H1 (cell line): ENCODE results near the gene TOMM5. TPM values are rescaled to one million over a fixed set of nuclear protein-coding genes. Genes with fewer than 3 reads are reported as not detected.

Source experiments
- CTCF ChIA-PET: fragments of 300-600 bp; sonication (Branson Sonifier 250); formaldehyde crosslinking; loops from one replicate; lab custom pipeline; 2021; ENCODE audit not compliant: partially characterized antibody; lab: Charles Lee
- POLR2A ChIA-PET: fragments of 300-600 bp; sonication (Branson Sonifier 250); formaldehyde crosslinking; loops from one replicate; lab custom pipeline; 2021; ENCODE audit warnings: inconsistent platforms; ENCODE audit not compliant: partially characterized antibody; lab: Charles Lee
- DNase-seq, 2 experiments: peaks; one replicate each; pipeline versions ENCODE4 v3.0.0 to v3.0.0-alpha.2; 2010 to 2022; ENCODE audit warnings: low spot score in 2 of 2, low read depth in 1 of 2, mixed read lengths in 1 of 2
- FAIRE-seq: peaks from 2 replicates; lab custom pipeline; 2011; peaks lifted over from hg19 to GRCh38; lab: Jason Lieb, UNC
- H2AFZ ChIP-seq: 2 replicates; pipeline ENCODE4 v1.8.1; 2012; ENCODE audit warnings: low read length, inconsistent platforms
- H2AK5ac ChIP-seq: 2 replicates; pipeline ENCODE4 v1.6.1; 2013; ENCODE audit warnings: low read depth, low read length
- H2BK120ac ChIP-seq: replicated peaks from 2 replicates; pipeline ENCODE3; 2013; ENCODE audit warnings: low read depth, low read length, inconsistent platforms
- H2BK12ac ChIP-seq: 2 replicates; pipeline ENCODE4 v1.6.1; 2013; ENCODE audit warnings: low read depth, low read length
- H2BK15ac ChIP-seq: 2 replicates; pipeline ENCODE4 v1.6.1; 2013; ENCODE audit warnings: low read length
- H2BK20ac ChIP-seq: 2 replicates; pipeline ENCODE4 v1.6.1; 2013; ENCODE audit warnings: low read length
- H2BK5ac ChIP-seq: 2 replicates; pipeline ENCODE4 v1.6.1; 2013; ENCODE audit warnings: low read depth, low read length
- H3K14ac ChIP-seq: 2 replicates; pipeline ENCODE4 v1.6.1; 2013; ENCODE audit warnings: inconsistent platforms; ENCODE audit not compliant: insufficient read length
- H3K18ac ChIP-seq: 2 replicates; pipeline ENCODE4 v1.6.1; 2013; ENCODE audit warnings: low read length; ENCODE audit errors: extremely low read depth
- H3K23ac ChIP-seq: 2 replicates; pipeline ENCODE4 v1.6.1; 2013; ENCODE audit warnings: inconsistent platforms; ENCODE audit not compliant: insufficient read length
- H3K23me2 ChIP-seq: 2 replicates; pipeline ENCODE4 v1.6.1; 2013; ENCODE audit warnings: low read depth, low read length
- H3K27ac ChIP-seq: 2 replicates; pipeline ENCODE4 v1.6.1; 2011; ENCODE audit warnings: low read depth, low read length, inconsistent platforms
- H3K27me3 ChIP-seq, 4 experiments: replicated peaks in 1 of 4; 1 replicate in 1 of 4; 2 replicates in 3 of 4; pipeline versions ENCODE4 v1.6.1 to v1.8.1; 2011 to 2013; ENCODE audit warnings: low read length in 3 of 4, mild to moderate bottlenecking in 3 of 4, inconsistent platforms in 2 of 4, mixed read lengths in 2 of 4, moderate library complexity in 1 of 4; ENCODE audit not compliant: control insufficient read depth in 3 of 4, insufficient read depth in 3 of 4; ENCODE audit errors: extremely low read depth in 1 of 4
- H3K36me3 ChIP-seq, 4 experiments: 2 replicates each; pipeline versions ENCODE4 v1.6.1 to v1.8.1; 2011 to 2013; ENCODE audit warnings: mild to moderate bottlenecking in 4 of 4, low read length in 3 of 4, moderate library complexity in 2 of 4, control low read depth in 1 of 4, inconsistent platforms in 1 of 4; ENCODE audit not compliant: insufficient read depth in 4 of 4, control insufficient read depth in 2 of 4
- H3K4ac ChIP-seq: replicated peaks from 2 replicates; pipeline ENCODE3; 2013; ENCODE audit warnings: low read length, low read depth, mixed read lengths, inconsistent platforms; ENCODE audit not compliant: insufficient read length
- H3K4me1 ChIP-seq, 4 experiments: replicated peaks in 1 of 4; 1 replicate in 1 of 4; 2 replicates in 3 of 4; pipeline versions ENCODE4 v1.6.1 to v1.8.1; 2011 to 2013; ENCODE audit warnings: low read length in 3 of 4, inconsistent platforms in 2 of 4, mixed read lengths in 1 of 4; ENCODE audit not compliant: insufficient read depth in 4 of 4, control insufficient read depth in 3 of 4
- H3K4me2 ChIP-seq, 2 experiments: 2 replicates each; pipeline versions ENCODE4 v1.6.1 to v1.8.1; 2011 to 2013; ENCODE audit warnings: low read depth in 2 of 2, low read length in 2 of 2, control low read depth in 1 of 2, inconsistent platforms in 1 of 2, mild to moderate bottlenecking in 1 of 2; ENCODE audit not compliant: insufficient read depth in 1 of 2
- H3K4me3 ChIP-seq, 4 experiments: fragments of 200-600, 300-600 bp in 1 of 4; sonication (generic), shearing (Covaris generic), sonication (Bioruptor Twin) in 1 of 4; 2 replicates each; pipeline versions ENCODE4 v1.5.1 to v1.8.1; 2011 to 2016; ENCODE audit warnings: low read length in 4 of 4, low read depth in 3 of 4, control low read depth in 2 of 4, inconsistent platforms in 2 of 4, mild to moderate bottlenecking in 2 of 4, mixed read lengths in 1 of 4, moderate library complexity in 1 of 4; ENCODE audit not compliant: insufficient read depth in 2 of 4; ENCODE audit errors: extremely low read depth in 1 of 4
- H3K56ac ChIP-seq: replicated peaks from 2 replicates; pipeline ENCODE3; 2013; ENCODE audit warnings: low read depth, mild to moderate bottlenecking, mixed read lengths, low read length, inconsistent platforms; ENCODE audit not compliant: insufficient read length
- H3K79me1 ChIP-seq: 2 replicates; pipeline ENCODE4 v1.6.1; 2013; ENCODE audit warnings: low read depth, low read length, control low read depth
- H3K79me2 ChIP-seq, 2 experiments: 2 replicates each; pipeline versions ENCODE4 v1.6.1 to v1.8.1; 2012 to 2013; ENCODE audit warnings: low read length in 2 of 2, mild to moderate bottlenecking in 2 of 2, inconsistent platforms in 1 of 2; ENCODE audit not compliant: insufficient read depth in 2 of 2, control insufficient read depth in 1 of 2
- H3K9ac ChIP-seq, 4 experiments: replicated peaks in 1 of 4; 1 replicate in 1 of 4; 2 replicates in 3 of 4; pipeline versions ENCODE4 v1.6.1 to v1.8.1; 2011 to 2013; ENCODE audit warnings: low read depth in 3 of 4, low read length in 3 of 4, control low read depth in 2 of 4, mild to moderate bottlenecking in 2 of 4, moderate library complexity in 2 of 4, inconsistent platforms in 1 of 4; ENCODE audit errors: extremely low read depth in 1 of 4
- H3K9me3 ChIP-seq, 2 experiments: 2 replicates each; pipeline versions ENCODE4 v1.6.1 to v1.8.1; 2012 to 2013; ENCODE audit warnings: mild to moderate bottlenecking in 2 of 2, moderate library complexity in 2 of 2, control low read depth in 1 of 2, inconsistent platforms in 1 of 2, low read depth in 1 of 2, low read length in 1 of 2, mixed read lengths in 1 of 2; ENCODE audit not compliant: insufficient read depth in 2 of 2
- H4K20me1 ChIP-seq, 2 experiments: replicated peaks in 1 of 2; 2 replicates each; pipeline versions ENCODE3 to v1.8.1; 2011 to 2013; ENCODE audit warnings: inconsistent platforms in 2 of 2, low read length in 2 of 2, mild to moderate bottlenecking in 1 of 2; ENCODE audit not compliant: insufficient read depth in 2 of 2, control insufficient read depth in 1 of 2
- H4K5ac ChIP-seq: 2 replicates; pipeline ENCODE4 v1.6.1; 2013; ENCODE audit warnings: low read length, low read depth, mixed read lengths, inconsistent platforms; ENCODE audit not compliant: insufficient read length
- H4K8ac ChIP-seq: 2 replicates; pipeline ENCODE4 v1.8.0; 2013; ENCODE audit warnings: mild to moderate bottlenecking, moderate library complexity, low read length, inconsistent platforms; ENCODE audit not compliant: insufficient read depth; ENCODE audit errors: extremely low read depth
- H4K91ac ChIP-seq: replicated peaks from 2 replicates; pipeline ENCODE3; 2013; ENCODE audit warnings: low read length, mixed read lengths, inconsistent platforms; ENCODE audit not compliant: insufficient read length
- CHD2 ChIP-seq: IDR thresholded peaks from 2 replicates; pipeline ENCODE4 v1.6.1; 2012; ENCODE audit warnings: low read length, improper control_type of control experiment
- EGR1 ChIP-seq: IDR thresholded peaks from 2 replicates; pipeline ENCODE4 v1.6.1; 2011; ENCODE audit warnings: low read depth, low read length, borderline replicate concordance
- FOSL1 ChIP-seq: IDR thresholded peaks from 2 replicates; pipeline ENCODE4 v1.6.1; 2011; ENCODE audit warnings: mild to moderate bottlenecking, low read depth, low read length, moderate library complexity; ENCODE audit not compliant: insufficient read depth
- HDAC2 ChIP-seq, 2 experiments: fragments of 300-600 bp in 1 of 2; sonication (generic) in 1 of 2; IDR thresholded peaks; 2 replicates each; pipeline ENCODE4 v1.6.1; 2011 to 2012; ENCODE audit warnings: low read depth in 2 of 2, low read length in 2 of 2, mild to moderate bottlenecking in 2 of 2, moderate library complexity in 2 of 2, borderline replicate concordance in 1 of 2, inconsistent platforms in 1 of 2
- JUND ChIP-seq: IDR thresholded peaks from 2 replicates; pipeline ENCODE4 v1.6.1; 2011; ENCODE audit warnings: mild to moderate bottlenecking, improper control_type of control experiment, low read length
- KDM1A ChIP-seq: fragments of 200-600, 300-600 bp; sonication (generic); IDR thresholded peaks from 2 replicates; pipeline ENCODE4 v1.7.1; 2016; ENCODE audit warnings: mild to moderate bottlenecking, low read length, borderline replicate concordance
- KDM5A ChIP-seq: fragments of 200-600 bp; IDR thresholded peaks from 2 replicates; pipeline ENCODE4 v1.7.1; 2012; ENCODE audit warnings: mild to moderate bottlenecking, low read length, inconsistent platforms, mixed read lengths
- NANOG ChIP-seq: IDR thresholded peaks from 2 replicates; pipeline ENCODE4 v1.6.1; 2011; ENCODE audit warnings: low read length, low read depth, mild to moderate bottlenecking, inconsistent platforms; ENCODE audit not compliant: insufficient read depth, poor library complexity, severe bottlenecking
- POLR2A ChIP-seq, 2 experiments: IDR thresholded peaks; 1 replicate in 1 of 2; 2 replicates in 1 of 2; pipeline ENCODE4 v1.6.1; 2011; ENCODE audit warnings: low read depth in 2 of 2, low read length in 2 of 2, mild to moderate bottlenecking in 2 of 2; ENCODE audit errors: control extremely low read depth in 1 of 2
- RAD21 ChIP-seq, 2 experiments: IDR thresholded peaks in 1 of 2; conservative IDR thresholded peaks in 1 of 2; 2 replicates each; pipeline ENCODE4 v1.6.1; 2011; ENCODE audit warnings: low read depth in 2 of 2, low read length in 2 of 2, improper control_type of control experiment in 1 of 2, inconsistent platforms in 1 of 2, mild to moderate bottlenecking in 1 of 2, moderate library complexity in 1 of 2
- RFX5 ChIP-seq: IDR thresholded peaks from 2 replicates; pipeline ENCODE4 v1.6.1; 2011; ENCODE audit warnings: low read depth, low read length, improper control_type of control experiment, borderline replicate concordance
- SUZ12 ChIP-seq: fragments of 200-600 bp; sonication (generic); IDR thresholded peaks from 2 replicates; pipeline ENCODE4 v1.6.1; 2012; ENCODE audit warnings: mild to moderate bottlenecking, inconsistent platforms, low read length, moderate library complexity, mixed read lengths
- TEAD4 ChIP-seq: IDR thresholded peaks from 2 replicates; pipeline ENCODE4 v1.6.1; 2012; ENCODE audit warnings: low read depth, low read length, inconsistent platforms, mixed read lengths
- WGBS, 2 experiments: shearing (Covaris generic) in 1 of 2; methylation state at CpG; one replicate each; pipeline versions ENCODE4 v1.1.6 to v1.1.7; 2013 to 2015; ENCODE audit warnings: low lambda C conversion rate in 2 of 2, mixed read lengths in 2 of 2, inconsistent platforms in 1 of 2, low coverage in 1 of 2, missing lambda C conversion rate in 1 of 2; ENCODE audit not compliant: insufficient replicate concordance in 2 of 2, insufficient coverage in 1 of 2, insufficient read length in 1 of 2; ENCODE audit errors: extremely low coverage in 1 of 2, missing lambda C conversion rate in 1 of 2; 5-methylcytosine and 5-hydroxymethylcytosine counted together
- polyA plus RNA-seq, 7 experiments: library from polyadenylated mRNA; depleted of rRNA in 3 of 7; stranded (reverse) in 5 of 7; unstranded in 2 of 7; fragments of >200 nt in 5 of 7; fragments of 200-250 nt in 2 of 7; gene quantifications; 1 replicate in 5 of 7; 2 replicates in 1 of 7; 4 replicates in 1 of 7; pipeline versions ENCODE4 v1.2.1 to v1.2.3, GENCODE V29; 2011 to 2013; ENCODE audit warnings: missing spikeins in 2 of 7, mixed read lengths in 2 of 7
- total RNA-seq: library from RNA; stranded (reverse); fragmentation: NEBNext Ultra II Directional; extraction: Animal tissue kit (Norgen Biotek cat#: 25700); gene quantifications from 2 replicates; pipeline ENCODE4 v1.2.1, GENCODE V29; 2021

Gene TOMM5
- total and polyA plus RNA-seq, 2 of the 8 experiments (the other 6 are each of a cell fraction or from before 2014, with no cell fraction given): 171 to 174 TPM

DNA sequence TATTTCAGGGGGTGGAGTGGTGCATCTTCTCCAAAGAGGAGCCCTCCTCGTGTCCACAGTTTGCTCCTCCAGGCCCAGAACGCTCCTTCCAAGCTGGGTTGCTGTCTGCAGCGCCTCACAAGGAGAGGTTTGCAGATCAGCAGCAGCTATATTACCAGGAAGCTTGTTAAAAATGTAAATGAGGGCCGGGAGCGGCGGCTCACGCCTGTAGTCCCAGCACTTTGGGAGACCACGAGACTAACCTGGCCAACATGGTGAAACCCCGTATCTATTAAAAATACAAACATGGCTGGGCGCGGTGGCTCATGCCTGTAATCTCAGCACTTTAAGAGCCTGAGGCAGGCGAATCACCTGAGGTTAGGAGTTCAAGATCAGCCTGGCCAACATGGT lies 33.4 kb upstream of the TOMM5 start:
- H4K5ac ChIP-seq: no peak overlapping the region
- H3K4me1 ChIP-seq: peaks cover 0 to 3% (median 2%) of the 10 kb centered on the region in 4 experiments; a peak in 4 of 7 replicates
- no peaks in the 10 kb centered on the region for H4K20me1 ChIP-seq
- H3K36me3 ChIP-seq: no peaks in the 10 kb centered on the region
- H4K8ac ChIP-seq: no peak overlapping the region
- POLR2A ChIA-PET: interaction anchor here (1.3 kb wide), 1 partner anchor 14 kb away, joined by 3 read pairs; no protein-coding TSS in a partner anchor
- H3K4me2 ChIP-seq: no peak overlapping the region
- H3K9me3 ChIP-seq: no peaks in the 10 kb centered on the region
- no peak overlapping the region for H4K91ac ChIP-seq
- no peak for TF ChIP-seq NANOG
- TF ChIP-seq SUZ12: no peak
- no peak for TF ChIP-seq HDAC2 (IDR thresholded peaks at IDR 0.05; ENCODE audit: borderline replicate concordance in 1 of 2, low read depth in 2 of 2, low read length in 2 of 2)
- TF ChIP-seq CHD2: no peak
- TF ChIP-seq FOSL1: no peak
- no peak for TF ChIP-seq EGR1
- TF ChIP-seq KDM1A: no peak
- no peak for TF ChIP-seq JUND
- no peak for TF ChIP-seq RAD21 (IDR thresholded peaks at IDR 0.05 in 1 of 2, conservative IDR thresholded peaks at IDR 0.05 in 1 of 2; ENCODE audit: low read depth in 2 of 2, low read length in 2 of 2)
- no peak for TF ChIP-seq TEAD4
- TF ChIP-seq RFX5: no peak
- no peak for TF ChIP-seq KDM5A
- no peak for TF ChIP-seq POLR2A (IDR thresholded peaks at IDR 0.05; ENCODE audit: control extremely low read depth in 1 of 2, low read depth in 2 of 2, low read length in 2 of 2)
- no peaks in the 10 kb centered on the region for H3K23me2 ChIP-seq
- no peak overlapping the region for H3K4me3 ChIP-seq
- 89% methylated on average over 12 of the region's 12 CpGs; no CpG with 5 or more reads in 1 of the 2 experiments for WGBS, 2 experiments
- no peaks in the 10 kb centered on the region for H3K79me2 ChIP-seq
- H2BK15ac ChIP-seq: no peak overlapping the region
- no peak overlapping the region for H2BK12ac ChIP-seq
- H3K14ac ChIP-seq: no peak overlapping the region
- H3K27me3 ChIP-seq: no peaks in the 10 kb centered on the region
- H2AFZ ChIP-seq: no peak overlapping the region
- no peak overlapping the region for H3K27ac ChIP-seq
- H3K56ac ChIP-seq: no peak overlapping the region
- no peak overlapping the region for H2BK20ac ChIP-seq
- no peaks in the 10 kb centered on the region for H3K79me1 ChIP-seq
- no peak overlapping the region for H2BK5ac ChIP-seq
- H3K9ac ChIP-seq: no peak overlapping the region
- H3K23ac ChIP-seq: no peak overlapping the region
- CTCF ChIA-PET: interaction anchor here (0.5 kb wide), 1 partner anchor 112 kb away, joined by 3 read pairs; no protein-coding TSS in a partner anchor
- DNase-seq (no peak), FAIRE-seq (no peak)
- H3K4ac ChIP-seq: no peak overlapping the region
- no peak overlapping the region for H3K18ac ChIP-seq
- H2AK5ac ChIP-seq: no peak overlapping the region
- H2BK120ac ChIP-seq: no peak overlapping the region
